Measurements from ENCODE around the gene STK32A.

The STK32A gene

DNA sequence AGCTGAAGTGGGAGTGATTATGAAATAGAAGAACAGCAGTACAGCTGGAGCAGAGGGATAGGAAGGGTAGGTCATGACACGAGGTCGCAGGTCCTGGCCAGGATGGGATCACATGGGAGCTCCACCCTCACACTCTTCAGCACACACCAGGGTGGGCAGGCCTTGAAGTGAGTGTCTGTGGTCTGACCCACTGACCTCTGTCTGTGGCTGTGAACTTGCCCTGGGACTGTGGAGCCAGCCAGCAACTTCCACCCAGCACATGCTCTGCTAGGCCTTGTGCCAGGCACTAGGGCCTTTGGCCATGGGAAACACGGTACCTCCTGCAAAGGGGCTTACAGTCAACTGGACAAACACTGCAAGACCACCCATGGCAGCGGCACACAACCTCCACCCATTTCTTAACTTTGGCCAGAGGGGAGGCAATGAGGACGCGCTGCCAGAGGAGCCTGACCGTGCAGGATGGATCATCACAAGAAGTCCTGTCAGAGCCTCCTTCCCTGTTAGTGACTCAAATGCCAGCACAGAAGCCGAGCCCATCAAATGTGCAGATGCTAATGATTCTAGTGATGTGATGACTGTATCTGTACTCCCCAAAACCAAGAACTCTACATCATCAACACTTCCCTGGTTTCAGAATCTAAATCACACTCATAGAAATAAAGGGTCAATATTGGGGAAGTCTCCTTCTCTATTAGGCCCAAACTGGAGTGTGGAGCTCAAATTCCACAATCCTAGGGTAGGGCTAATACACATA is 161.4 kb downstream of the STK32A start:
- no peak for DNase-seq

DNA sequence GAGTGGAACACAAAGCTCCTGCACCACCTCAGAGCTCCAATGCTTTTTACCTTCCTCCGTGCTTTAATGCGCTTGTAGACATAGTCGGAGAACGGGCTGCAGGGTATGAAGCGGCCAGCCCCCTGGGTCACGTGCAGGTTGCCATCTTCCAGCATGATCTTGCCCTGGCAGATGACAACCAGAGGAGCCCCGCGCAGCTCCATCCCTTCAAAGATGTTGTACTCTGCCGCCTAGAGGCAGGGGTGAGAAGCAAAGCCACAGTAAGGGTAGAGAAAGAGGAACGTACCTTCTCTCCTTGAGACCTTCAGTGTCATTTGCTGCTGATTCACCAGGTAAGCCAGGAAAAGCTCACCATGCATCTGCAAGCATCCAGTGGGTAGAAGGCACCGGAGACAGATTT is 162.8 kb downstream of the STK32A start:
- peak in 1 of 2 experiments; percentile 3 for DNase-seq

DNA sequence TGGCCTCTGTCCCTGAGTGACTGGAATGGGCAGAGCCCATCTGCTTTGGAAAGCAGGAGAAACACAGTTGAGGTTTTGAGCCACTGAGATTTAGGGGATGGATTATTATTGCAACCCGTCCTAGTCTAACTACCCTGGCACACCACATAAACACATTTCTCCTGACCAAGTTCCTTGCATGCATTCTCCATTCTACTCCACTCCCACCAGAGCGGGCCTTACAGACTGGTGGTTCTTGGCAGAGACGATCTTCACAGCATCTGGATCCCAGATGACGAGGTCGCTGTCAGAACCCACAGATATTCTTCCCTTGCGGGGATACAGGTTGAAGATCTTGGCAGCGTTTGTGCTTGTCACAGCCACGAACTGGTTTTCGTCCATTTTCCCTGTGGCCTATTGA is 164.0 kb downstream of the STK32A start:
- DNase-seq, result no peak

- DNase-seq, result no peak
Measured at GRCh38 chr5:147400126-147400809, 165.4 kb downstream of the STK32A start.

DNA sequence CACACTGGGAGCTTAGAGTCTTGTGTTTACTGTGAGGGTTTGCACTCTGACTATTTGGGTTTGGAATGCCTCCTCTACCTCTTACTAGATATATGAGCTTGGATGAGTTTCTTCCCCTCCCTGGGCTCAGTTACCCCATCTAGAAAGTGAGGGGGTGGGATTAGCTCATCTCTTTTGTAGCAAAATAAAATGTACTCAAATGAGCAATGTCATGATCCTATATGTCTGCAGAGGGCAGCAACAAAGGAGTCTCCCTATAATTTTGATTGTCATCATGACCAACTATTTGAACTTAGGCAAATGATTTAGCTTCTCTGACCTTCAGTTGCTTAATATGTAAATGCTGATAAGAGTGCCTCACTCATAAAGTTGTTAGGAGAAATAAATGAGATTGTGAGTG is 166.1 kb downstream of the STK32A start:
- no peak for DNase-seq

- peak; percentile 68 to 84 for DNase-seq
Measured at GRCh38 chr5:147403651-147404640, 169.1 kb downstream of the STK32A start.

- DNase-seq, result no peak
Measured at GRCh38 chr5:147404706-147405105, 169.9 kb downstream of the STK32A start.

- no peak for DNase-seq
Measured at GRCh38 chr5:147406636-147407035, 171.8 kb downstream of the STK32A start.

GRCh38 chr5:147407094-147407681 is 172.4 kb downstream of the STK32A start:
- no peak for DNase-seq

DNA sequence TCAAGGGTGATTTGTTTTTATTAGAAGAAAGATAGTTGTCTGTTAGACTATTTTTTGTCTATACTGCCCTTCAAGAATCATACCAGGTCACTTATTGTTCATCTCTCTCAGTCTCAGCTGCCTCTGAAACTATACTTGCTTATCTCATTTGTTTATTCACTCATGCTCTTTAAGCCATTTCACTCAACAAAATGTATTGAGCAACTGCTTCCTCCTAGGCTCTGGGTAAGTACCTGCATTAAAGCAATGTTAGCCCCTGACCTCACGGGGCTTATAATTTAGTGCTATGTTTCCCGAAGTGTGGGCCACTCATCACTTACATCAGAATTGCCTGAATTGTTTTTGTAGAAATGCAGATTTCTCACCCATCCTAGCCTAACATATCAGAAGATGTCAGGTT is 174.2 kb downstream of the STK32A start:
- DNase-seq, result no peak

DNA sequence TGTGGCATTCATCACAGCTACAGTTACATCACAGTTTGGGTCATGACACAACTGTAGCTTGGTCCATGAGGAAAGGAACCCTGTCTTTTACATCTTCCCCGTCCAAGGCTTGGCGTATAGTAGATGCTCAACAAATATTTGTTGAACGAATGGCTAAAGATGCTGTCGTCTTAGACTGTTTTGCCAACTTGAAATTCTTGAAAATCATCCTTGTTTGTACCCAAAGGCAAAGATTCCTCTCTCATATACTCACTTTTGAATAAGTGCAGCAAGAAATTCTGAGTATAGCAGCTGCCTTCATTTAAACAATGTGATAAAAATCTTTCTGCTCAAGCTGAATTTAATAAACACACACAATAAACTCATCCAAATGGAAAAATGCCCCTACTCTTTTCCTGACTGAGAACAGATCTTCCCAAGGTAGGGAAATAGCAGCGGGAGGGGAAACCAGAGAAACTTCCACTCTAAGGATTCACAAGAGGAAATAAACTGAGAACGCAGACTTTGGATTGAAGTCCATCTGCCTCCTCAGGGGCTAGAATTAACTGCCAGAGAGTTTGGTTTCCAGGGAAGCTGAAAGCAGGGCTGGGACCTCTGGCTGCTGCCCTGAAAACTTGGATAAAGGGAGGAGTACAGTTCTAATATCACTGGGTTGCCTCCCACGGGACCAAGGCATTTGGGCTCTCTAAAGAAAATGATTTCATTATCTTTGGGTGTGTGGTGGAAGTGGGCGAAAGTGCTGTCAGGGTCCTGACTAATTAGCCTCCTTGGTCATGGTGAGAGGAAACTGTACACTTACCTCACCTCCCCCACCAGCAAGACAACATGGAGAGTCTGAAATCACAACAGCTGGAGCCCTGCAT is 175.9 kb downstream of the STK32A start:
- no peak for DNase-seq

GRCh38 chr5:147411359-147412319 is 176.8 kb downstream of the STK32A start:
- no peak for DNase-seq

GRCh38 chr5:147412561-147412960 is 177.7 kb downstream of the STK32A start:
- DNase-seq, result no peak

- no peak for DNase-seq
Measured at GRCh38 chr5:147413266-147413665, 178.4 kb downstream of the STK32A start.

DNA sequence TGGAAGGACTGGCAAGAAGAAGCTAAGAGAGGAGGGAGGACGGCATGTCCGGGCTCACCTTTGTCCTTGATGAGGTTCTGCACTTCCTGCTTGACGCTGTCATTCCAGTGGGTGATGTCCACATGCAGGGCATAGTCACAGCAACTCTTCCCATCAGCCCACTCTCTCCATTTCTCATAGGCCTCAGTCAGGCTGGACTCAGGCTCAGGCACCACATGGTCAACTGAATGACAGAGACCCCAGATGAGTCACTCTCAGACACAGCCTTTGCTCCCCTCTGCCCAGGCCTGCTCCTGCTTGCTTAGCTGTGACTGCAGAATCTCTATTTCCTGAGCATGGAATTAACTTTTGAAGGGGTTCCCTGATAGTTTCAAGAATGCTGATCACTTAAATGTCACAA is 180.8 kb downstream of the STK32A start:
- DNase-seq, result no peak

DNA sequence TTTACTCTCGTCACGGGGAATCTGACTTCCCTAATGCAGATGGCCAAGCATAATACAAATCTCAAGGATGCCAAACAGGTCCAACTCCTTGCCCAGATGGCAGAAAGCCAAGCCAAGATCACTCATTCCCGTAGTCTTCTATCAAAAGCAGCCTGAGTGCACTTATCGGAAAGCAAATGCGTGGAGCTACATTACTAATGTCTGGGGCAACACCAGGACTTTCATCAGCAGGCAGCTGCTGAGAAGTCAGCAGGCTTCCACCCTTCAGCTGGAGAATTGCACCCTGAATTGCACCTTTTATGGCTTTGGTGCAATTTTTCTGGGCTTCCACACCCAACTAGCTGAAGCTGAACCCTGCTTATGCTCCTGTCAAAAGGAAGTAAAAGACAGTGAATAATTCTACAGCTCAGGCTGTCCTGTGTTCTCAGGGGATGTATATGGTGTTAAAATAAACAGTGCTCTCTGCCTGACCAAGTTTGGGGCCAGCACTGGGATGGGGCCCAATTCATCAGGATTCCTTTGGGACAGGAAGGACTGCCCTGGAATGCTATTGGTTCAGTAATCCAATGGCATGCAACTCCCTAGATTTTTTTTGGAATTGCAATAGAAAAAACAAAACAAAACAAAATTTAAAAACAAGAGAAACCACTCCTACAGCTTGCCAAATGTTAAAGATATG is 182.4 kb downstream of the STK32A start:
- no peak for DNase-seq

DNA sequence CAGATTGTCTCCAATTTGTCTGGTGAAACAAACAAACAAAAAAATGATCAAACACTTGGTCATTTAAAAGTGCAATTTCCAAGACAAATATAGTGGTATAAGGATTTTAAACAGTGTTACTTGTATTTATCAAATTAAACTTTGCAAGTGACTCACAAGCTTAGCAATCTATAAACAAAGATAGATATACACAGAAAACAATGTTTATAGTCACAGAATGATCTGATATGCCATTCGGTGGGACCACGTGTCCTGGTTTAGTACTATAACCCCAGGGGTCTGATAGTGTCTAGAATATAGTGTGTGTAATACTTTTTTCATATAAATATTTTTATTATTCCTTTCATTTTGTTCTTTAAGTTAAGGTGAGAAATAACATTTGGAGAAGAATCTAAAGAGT is 183.8 kb downstream of the STK32A start:
- no peak for DNase-seq

DNA sequence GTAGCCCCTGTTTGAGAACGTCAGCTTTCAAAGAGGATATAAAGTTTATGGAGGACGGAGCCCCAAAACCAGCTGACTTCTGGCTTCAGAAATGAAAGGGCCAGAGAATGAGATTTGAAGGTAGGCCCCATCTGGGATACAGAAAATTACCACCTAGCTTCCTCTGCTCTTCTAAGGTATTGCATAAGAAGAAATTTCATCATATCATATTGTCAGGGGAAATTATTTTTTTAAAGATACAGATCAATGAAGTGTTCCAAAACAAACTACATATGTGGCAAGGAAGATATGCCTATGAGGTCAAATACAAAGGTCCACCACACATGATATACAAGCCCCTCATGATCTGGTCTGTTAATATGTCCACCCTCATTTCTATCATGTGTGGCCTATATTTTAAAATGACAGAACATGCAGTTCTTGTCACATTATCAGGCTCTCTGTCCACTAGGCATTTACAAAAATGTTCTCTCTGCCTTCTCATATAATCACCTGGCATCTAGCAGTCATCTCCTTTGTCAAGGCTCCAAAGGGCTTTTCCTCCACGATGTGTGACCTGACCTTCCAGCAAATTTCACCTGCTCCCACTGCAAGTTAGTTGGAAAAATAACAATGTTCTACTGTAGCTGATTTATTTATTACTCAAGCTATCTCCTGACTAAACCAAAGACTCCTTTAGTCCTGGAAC is 192.0 kb downstream of the STK32A start:
- DNase-seq, result peak; percentile 7 to 22
